ENCODE data around the gene KIF19. TPM values are rescaled to one million over a fixed set of nuclear protein-coding genes. Genes with fewer than 3 reads are reported as not detected.

KIF19 gene
- total RNA-seq, 4 donors from 2014 or later: 0.94 to 7.7 (median 2.2) TPM

GRCh38 chr17:74316220-74316619, 9.8 kb upstream of the KIF19 start:
- H3K27me3 ChIP-seq: no peaks in the 10 kb centered on the region
- no peak for DNase-seq
- 74 to 86% methylated on average over 6 to 8 of the region's 10 CpGs for WGBS, 2 donors
- intact Hi-C loops (cut with DNase I): no loop called here
- no peaks in the 10 kb centered on the region for H3K9me3 ChIP-seq
- no peak overlapping the region for H3K4me3 ChIP-seq (replicated peaks in 1 of 3)
- H3K4me1 ChIP-seq: no peaks in the 10 kb centered on the region
- no peaks in the 10 kb centered on the region for H3K36me3 ChIP-seq
- H3K27ac ChIP-seq: no peak overlapping the region
- TF ChIP-seq CTCF (IDR thresholded peaks at IDR 0.05) (no peak), POLR2A (IDR thresholded peaks at IDR 0.05) (no peak)

- H3K4me3 ChIP-seq (replicated peaks in 1 of 3): no peak overlapping the region
- TF ChIP-seq CTCF (IDR thresholded peaks at IDR 0.05) (no peak), POLR2A (IDR thresholded peaks at IDR 0.05) (no peak)
- no peaks in the 10 kb centered on the region for H3K36me3 ChIP-seq
- intact Hi-C loops (cut with DNase I): no loop called here
- DNase-seq: no peak
- peak overlapping the region in 1 of 3 donors; percentile 33 for H3K27ac ChIP-seq
- no peaks in the 10 kb centered on the region for H3K9me3 ChIP-seq
- WGBS, 2 donors: 66 to 70% methylated on average over 14 to 16 of the region's 16 CpGs
- H3K27me3 ChIP-seq: no peaks in the 10 kb centered on the region
- no peaks in the 10 kb centered on the region for H3K4me1 ChIP-seq
These were observed 9.0 kb upstream of the KIF19 start for GRCh38 chr17:74317071-74317470.

- WGBS, 2 donors: 89 to 95% methylated on average over 10 of the region's 10 CpGs
- Histone ChIP-seq H3K27ac (no peak overlapping the region), H3K9me3 (no peaks in the 10 kb centered on the region), H3K4me1 (no peaks in the 10 kb centered on the region), H3K27me3 (no peaks in the 10 kb centered on the region), H3K4me3 (replicated peaks in 1 of 3) (no peak overlapping the region), H3K36me3 (no peaks in the 10 kb centered on the region)
- intact Hi-C loops (cut with DNase I): no loop called here
- TF ChIP-seq POLR2A (IDR thresholded peaks at IDR 0.05): no peak
- no peak for TF ChIP-seq CTCF (IDR thresholded peaks at IDR 0.05)
- DNase-seq: no peak
These were observed 7.6 kb upstream of the KIF19 start for GRCh38 chr17:74318391-74318790.

- no peak for TF ChIP-seq POLR2A (IDR thresholded peaks at IDR 0.05)
- intact Hi-C loops (cut with DNase I): no loop called here
- H3K9me3 ChIP-seq: no peaks in the 10 kb centered on the region
- H3K27ac ChIP-seq: no peak overlapping the region
- no peaks in the 10 kb centered on the region for H3K36me3 ChIP-seq
- WGBS, 2 donors: 89 to 93% methylated on average over 6 of the region's 6 CpGs
- H3K27me3 ChIP-seq: no peaks in the 10 kb centered on the region
- no peak for DNase-seq
- H3K4me1 ChIP-seq: peaks cover 15 to 27% of the 10 kb centered on the region in 2 donors
- no peak overlapping the region for H3K4me3 ChIP-seq (replicated peaks in 1 of 3)
These were observed 1.5 kb upstream of the KIF19 start for GRCh38 chr17:74324521-74324920.

- peak overlapping the region in 1 of 3 donors; percentile 33 for H3K27ac ChIP-seq
These were observed 667 bp upstream of the KIF19 start for GRCh38 chr17:74325376-74325742.

More at GRCh38 chr17:74325376-74325742, 667 bp upstream of the KIF19 start:
- Histone ChIP-seq H3K27me3 (no peaks in the 10 kb centered on the region), H3K4me3 (replicated peaks in 1 of 3) (no peak overlapping the region), H3K4me1 (peaks cover 15 to 27% of the 10 kb centered on the region in 2 donors), H3K36me3 (no peaks in the 10 kb centered on the region), H3K9me3 (no peaks in the 10 kb centered on the region)
- WGBS, 2 donors: 55 to 57% methylated on average over 5 to 6 of the region's 11 CpGs
- intact Hi-C loops (cut with DNase I): no loop called here
- no peak for TF ChIP-seq POLR2A (IDR thresholded peaks at IDR 0.05)
- TF ChIP-seq CTCF (IDR thresholded peaks at IDR 0.05): no peak
- peak in 1 of 2 donors; percentile 23 for DNase-seq

Data from thyroid gland (tissue), 4 donors.